Panc1 (cell line): Measurements from ENCODE around the gene COL1A1. TPM values are rescaled to one million over a fixed set of nuclear protein-coding genes. Genes with fewer than 3 reads are reported as not detected.

Experiments used
- ATAC-seq: fragments of 200-7000 bp; cut with Tn5 transposase; 2 replicates; pipeline ENCODE4 v1.9.1; 2020; ENCODE audit warnings: mild to moderate bottlenecking, moderate library complexity
- BruUV-seq: library from RNA; stranded (reverse); fragments of 400-500 nt; replicated peaks from 2 replicates; lab custom pipeline; 2021; lab: Mats Ljungman, UMichigan
- CTCF ChIA-PET: fragments of 300-600 bp; sonication (Branson Sonifier 250); formaldehyde crosslinking; loops from one replicate; lab custom pipeline; 2022; ENCODE audit warnings: antibody characterized with exemption; lab: Charles Lee
- POLR2A ChIA-PET: fragments of 300-600 bp; sonication (Branson Sonifier 250); formaldehyde crosslinking; loops from one replicate; lab custom pipeline; 2022; ENCODE audit warnings: antibody characterized with exemption; lab: Charles Lee
- DNase-seq: peaks from one replicate; pipeline ENCODE4 v3.0.0-alpha.2; 2010; ENCODE audit warnings: low read depth, low spot score
- H3K27ac ChIP-seq: 2 replicates; pipeline ENCODE4 v1.5.1; 2011; ENCODE audit warnings: mild to moderate bottlenecking, low read length, inconsistent platforms
- H3K27me3 ChIP-seq: fragments of 200-500 bp; sonication (Bioruptor generic); 2 replicates; pipeline ENCODE4 v1.6.0; 2014; ENCODE audit warnings: low read length, inconsistent platforms; ENCODE audit not compliant: control insufficient read depth, insufficient read depth
- H3K36me3 ChIP-seq: fragments of 200-500 bp; sonication (Bioruptor generic); 2 replicates; pipeline ENCODE4 v1.5.1; 2014; ENCODE audit warnings: inconsistent platforms, mild to moderate bottlenecking, low read length, moderate library complexity; ENCODE audit not compliant: control insufficient read depth, insufficient read depth
- H3K4me1 ChIP-seq: 2 replicates; pipeline ENCODE4 v1.5.1; 2011; ENCODE audit warnings: inconsistent platforms, mild to moderate bottlenecking, low read length, moderate library complexity; ENCODE audit not compliant: control insufficient read depth, insufficient read depth
- H3K4me3 ChIP-seq, 2 experiments: 2 replicates each; pipeline ENCODE4 v1.5.1; 2011 to 2012; ENCODE audit warnings: low read depth in 2 of 2, low read length in 2 of 2, mild to moderate bottlenecking in 2 of 2, inconsistent platforms in 1 of 2, moderate library complexity in 1 of 2
- H3K9me3 ChIP-seq: fragments of 200-500 bp; sonication (Bioruptor generic); 2 replicates; pipeline ENCODE4 v1.5.1; 2014; ENCODE audit warnings: low read depth, mild to moderate bottlenecking, inconsistent platforms, low read length, moderate library complexity; ENCODE audit not compliant: control insufficient read depth, insufficient read depth
- POLR2AphosphoS5 ChIP-seq: IDR thresholded peaks from 2 replicates; pipeline ENCODE4 v1.6.1; 2012; ENCODE audit warnings: mild to moderate bottlenecking, low read depth, low read length, moderate library complexity
- SIN3A ChIP-seq: IDR thresholded peaks from 2 replicates; pipeline ENCODE4 v1.6.1; 2012; ENCODE audit warnings: low read depth, mild to moderate bottlenecking, low read length, moderate library complexity, borderline replicate concordance; ENCODE audit not compliant: insufficient read depth
- TCF7L2 ChIP-seq: IDR thresholded peaks from 2 replicates; pipeline ENCODE4 v1.6.1; 2011; ENCODE audit warnings: mild to moderate bottlenecking, low read depth, low read length, inconsistent platforms
- in situ Hi-C: cut with HindIII; loops from 2 replicates; pipeline ENCODE4 v1.10.0; 2016; ENCODE audit warnings: low sequenced_read_pairs, low pct_unique_long_range_greater_than_20kb
- intact Hi-C: fragments of 100-400 bp; cut with micrococcal nuclease; formaldehyde crosslinking; loops from one replicate; pipeline ENCODE4 v1.10.0; 2022; ENCODE audit not compliant: unreplicated experiment
- total RNA-seq: library from RNA; stranded (reverse); gene quantifications from one replicate; pipeline ENCODE4 v1.2.1, GENCODE V29; 2021; ENCODE audit not compliant: unreplicated experiment
- TF ChIP-seq, protein P1 (sequence below): fragments of 450-650 bp; IDR thresholded peaks from 2 replicates; pipeline ENCODE4 v1.5.1; 2017; ENCODE audit warnings: mild to moderate bottlenecking
- TF ChIP-seq, protein P2 (sequence below), 2 experiments: IDR thresholded peaks; 2 replicates each; pipeline ENCODE4 v1.6.1; 2011 to 2012; ENCODE audit warnings: low read depth in 2 of 2, control low read depth in 1 of 2, low read length in 1 of 2, mild to moderate bottlenecking in 1 of 2, moderate library complexity in 1 of 2; ENCODE audit not compliant: insufficient read depth in 1 of 2

COL1A1 gene
- total RNA-seq, 1 experiment from 2014 or later, result 52.7 TPM

DNA sequence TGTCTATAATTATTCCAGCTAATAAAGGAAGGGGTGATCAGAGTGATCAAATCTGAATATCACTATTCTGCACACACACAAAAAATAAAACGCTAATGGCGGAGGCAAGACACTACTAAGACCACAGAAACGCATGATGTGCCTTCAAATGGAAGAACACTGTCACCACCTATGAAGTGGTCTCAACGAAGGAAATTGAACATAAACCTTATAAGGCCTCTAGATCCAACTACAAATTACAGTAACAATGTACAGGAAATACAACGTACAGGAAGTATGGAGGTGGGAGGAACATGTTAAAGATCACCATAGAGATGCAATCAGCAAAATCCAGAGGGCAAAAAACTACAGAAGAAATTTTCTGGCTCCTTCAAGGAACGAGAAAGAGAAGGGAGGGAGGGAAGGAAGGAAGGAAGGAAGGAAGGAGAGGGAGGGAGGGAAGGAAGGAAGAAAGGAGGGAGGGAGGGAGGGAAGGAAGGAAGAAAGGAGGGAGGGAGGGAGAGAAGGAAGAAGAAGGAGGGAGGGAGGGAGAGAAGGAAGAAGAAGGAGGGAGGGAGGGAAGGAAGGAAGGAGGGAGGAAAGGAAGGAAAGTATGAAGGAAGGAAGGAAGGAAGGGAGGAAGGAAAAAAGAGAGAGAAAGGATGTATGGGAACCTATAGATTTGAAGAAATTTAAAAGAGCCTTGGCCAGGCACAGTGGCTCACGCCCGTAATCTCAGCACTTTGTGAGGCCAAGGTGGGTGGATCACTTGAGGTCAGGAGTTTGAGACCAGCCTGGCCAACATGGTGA, 38.8 kb downstream of the COL1A1 start:
- in situ Hi-C loops (no loop called here), intact Hi-C loops (no loop called here)
- TF ChIP-seq, protein P1, sequence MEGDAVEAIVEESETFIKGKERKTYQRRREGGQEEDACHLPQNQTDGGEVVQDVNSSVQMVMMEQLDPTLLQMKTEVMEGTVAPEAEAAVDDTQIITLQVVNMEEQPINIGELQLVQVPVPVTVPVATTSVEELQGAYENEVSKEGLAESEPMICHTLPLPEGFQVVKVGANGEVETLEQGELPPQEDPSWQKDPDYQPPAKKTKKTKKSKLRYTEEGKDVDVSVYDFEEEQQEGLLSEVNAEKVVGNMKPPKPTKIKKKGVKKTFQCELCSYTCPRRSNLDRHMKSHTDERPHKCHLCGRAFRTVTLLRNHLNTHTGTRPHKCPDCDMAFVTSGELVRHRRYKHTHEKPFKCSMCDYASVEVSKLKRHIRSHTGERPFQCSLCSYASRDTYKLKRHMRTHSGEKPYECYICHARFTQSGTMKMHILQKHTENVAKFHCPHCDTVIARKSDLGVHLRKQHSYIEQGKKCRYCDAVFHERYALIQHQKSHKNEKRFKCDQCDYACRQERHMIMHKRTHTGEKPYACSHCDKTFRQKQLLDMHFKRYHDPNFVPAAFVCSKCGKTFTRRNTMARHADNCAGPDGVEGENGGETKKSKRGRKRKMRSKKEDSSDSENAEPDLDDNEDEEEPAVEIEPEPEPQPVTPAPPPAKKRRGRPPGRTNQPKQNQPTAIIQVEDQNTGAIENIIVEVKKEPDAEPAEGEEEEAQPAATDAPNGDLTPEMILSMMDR, result no peak
- no peak for TF ChIP-seq TCF7L2
- no peak for TF ChIP-seq POLR2AphosphoS5
- TF ChIP-seq, protein P2, sequence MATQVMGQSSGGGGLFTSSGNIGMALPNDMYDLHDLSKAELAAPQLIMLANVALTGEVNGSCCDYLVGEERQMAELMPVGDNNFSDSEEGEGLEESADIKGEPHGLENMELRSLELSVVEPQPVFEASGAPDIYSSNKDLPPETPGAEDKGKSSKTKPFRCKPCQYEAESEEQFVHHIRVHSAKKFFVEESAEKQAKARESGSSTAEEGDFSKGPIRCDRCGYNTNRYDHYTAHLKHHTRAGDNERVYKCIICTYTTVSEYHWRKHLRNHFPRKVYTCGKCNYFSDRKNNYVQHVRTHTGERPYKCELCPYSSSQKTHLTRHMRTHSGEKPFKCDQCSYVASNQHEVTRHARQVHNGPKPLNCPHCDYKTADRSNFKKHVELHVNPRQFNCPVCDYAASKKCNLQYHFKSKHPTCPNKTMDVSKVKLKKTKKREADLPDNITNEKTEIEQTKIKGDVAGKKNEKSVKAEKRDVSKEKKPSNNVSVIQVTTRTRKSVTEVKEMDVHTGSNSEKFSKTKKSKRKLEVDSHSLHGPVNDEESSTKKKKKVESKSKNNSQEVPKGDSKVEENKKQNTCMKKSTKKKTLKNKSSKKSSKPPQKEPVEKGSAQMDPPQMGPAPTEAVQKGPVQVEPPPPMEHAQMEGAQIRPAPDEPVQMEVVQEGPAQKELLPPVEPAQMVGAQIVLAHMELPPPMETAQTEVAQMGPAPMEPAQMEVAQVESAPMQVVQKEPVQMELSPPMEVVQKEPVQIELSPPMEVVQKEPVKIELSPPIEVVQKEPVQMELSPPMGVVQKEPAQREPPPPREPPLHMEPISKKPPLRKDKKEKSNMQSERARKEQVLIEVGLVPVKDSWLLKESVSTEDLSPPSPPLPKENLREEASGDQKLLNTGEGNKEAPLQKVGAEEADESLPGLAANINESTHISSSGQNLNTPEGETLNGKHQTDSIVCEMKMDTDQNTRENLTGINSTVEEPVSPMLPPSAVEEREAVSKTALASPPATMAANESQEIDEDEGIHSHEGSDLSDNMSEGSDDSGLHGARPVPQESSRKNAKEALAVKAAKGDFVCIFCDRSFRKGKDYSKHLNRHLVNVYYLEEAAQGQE (IDR thresholded peaks at IDR 0.05; ENCODE audit: insufficient read depth in 1 of 2, low read depth in 2 of 2, low read length in 1 of 2), result no peak
- no peak for TF ChIP-seq SIN3A
- H3K4me3 ChIP-seq, result no peak overlapping the region
- H3K27ac ChIP-seq, result no peak overlapping the region
- H3K4me1 ChIP-seq, result peaks cover 3% of the 10 kb centered on the region; the same call in 1 of the 2 replicates
- no peaks in the 10 kb centered on the region for H3K27me3 ChIP-seq
- H3K36me3 ChIP-seq, result no peaks in the 10 kb centered on the region
- ATAC-seq (no peak), DNase-seq (no peak)
- CTCF ChIA-PET, result interaction anchor here (0.6 to 1.8 kb wide), 5 partner anchors 15 to 69 kb away, joined by 3 to 7 read pairs (median 4); no protein-coding TSS in a partner anchor
- H3K9me3 ChIP-seq, result no peaks in the 10 kb centered on the region
- POLR2A ChIA-PET, result no interaction called here
- no TSS peak for BruUV-seq

DNA sequence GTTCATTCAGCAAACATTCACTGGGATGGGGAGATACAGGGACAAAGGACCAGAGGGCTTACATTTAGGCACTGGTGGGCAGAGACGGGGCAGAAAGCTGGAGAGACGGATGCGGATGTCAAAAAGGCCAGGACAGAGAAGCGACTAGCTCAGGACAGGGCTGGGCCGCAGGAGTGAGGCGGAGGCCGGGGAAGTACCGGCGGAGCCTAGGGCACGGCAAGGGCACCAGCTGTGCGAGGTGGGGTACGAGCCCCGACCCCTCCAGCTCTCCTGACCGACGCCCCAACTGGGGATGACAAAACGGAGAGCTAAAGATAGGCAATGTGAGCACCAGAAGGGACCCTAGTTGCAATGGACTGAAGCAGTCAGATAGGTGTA, 39.5 kb downstream of the COL1A1 start:
- Histone ChIP-seq H3K27ac (peak overlapping the region; percentile 67; the same call in 1 of the 2 replicates), H3K9me3 (no peaks in the 10 kb centered on the region), H3K27me3 (no peaks in the 10 kb centered on the region), H3K4me1 (peaks cover 3% of the 10 kb centered on the region; the same call in 1 of the 2 replicates), H3K36me3 (no peaks in the 10 kb centered on the region), H3K4me3 (peak overlapping the region; percentile 65 to 91)
- TF ChIP-seq, protein P1, result no peak; the same call in 1 of the 2 replicates
- TF ChIP-seq SIN3A (no peak), TCF7L2 (no peak), POLR2AphosphoS5 (no peak)
- TF ChIP-seq, protein P2 (IDR thresholded peaks at IDR 0.05; ENCODE audit: insufficient read depth in 1 of 2, low read depth in 2 of 2, low read length in 1 of 2), result no peak
- in situ Hi-C loops (no loop called here), intact Hi-C loops (loop anchor here (1.0 kb wide), 1 partner anchor 22 kb away; no protein-coding TSS in a partner anchor)
- ATAC-seq (peak; percentile 10), DNase-seq (no peak)
- no TSS peak for BruUV-seq
- ChIA-PET POLR2A (interaction anchor here (0.6 to 0.7 kb wide), 2 partner anchors 13 to 16 kb away, joined by 3 read pairs; no protein-coding TSS in a partner anchor), CTCF (interaction anchor here (0.6 to 2.0 kb wide), 7 partner anchors 8 to 68 kb away, joined by 3 to 11 read pairs (median 4); no protein-coding TSS in a partner anchor)
